Activated T-helper 1 cell treated with anti-CD3 and anti-CD28 coated beads, Interleukin-2, amount 50 U/mL, for 16 hours (primary cell): ENCODE data around the gene PSMD12.
"Not testable (repeated sequence)": the region's sequence is repeated elsewhere in the genome, so short reads cannot be mapped to it uniquely, and the experiment has no call there.

ENCODE experiments used
- DNase-seq, 2 donors: peaks; one replicate each; pipeline ENCODE4 v3.0.0-alpha.2; 2020; ENCODE audit warnings: low read depth in 1 of 2, low spot score in 1 of 2

Gene PSMD12

DNA sequence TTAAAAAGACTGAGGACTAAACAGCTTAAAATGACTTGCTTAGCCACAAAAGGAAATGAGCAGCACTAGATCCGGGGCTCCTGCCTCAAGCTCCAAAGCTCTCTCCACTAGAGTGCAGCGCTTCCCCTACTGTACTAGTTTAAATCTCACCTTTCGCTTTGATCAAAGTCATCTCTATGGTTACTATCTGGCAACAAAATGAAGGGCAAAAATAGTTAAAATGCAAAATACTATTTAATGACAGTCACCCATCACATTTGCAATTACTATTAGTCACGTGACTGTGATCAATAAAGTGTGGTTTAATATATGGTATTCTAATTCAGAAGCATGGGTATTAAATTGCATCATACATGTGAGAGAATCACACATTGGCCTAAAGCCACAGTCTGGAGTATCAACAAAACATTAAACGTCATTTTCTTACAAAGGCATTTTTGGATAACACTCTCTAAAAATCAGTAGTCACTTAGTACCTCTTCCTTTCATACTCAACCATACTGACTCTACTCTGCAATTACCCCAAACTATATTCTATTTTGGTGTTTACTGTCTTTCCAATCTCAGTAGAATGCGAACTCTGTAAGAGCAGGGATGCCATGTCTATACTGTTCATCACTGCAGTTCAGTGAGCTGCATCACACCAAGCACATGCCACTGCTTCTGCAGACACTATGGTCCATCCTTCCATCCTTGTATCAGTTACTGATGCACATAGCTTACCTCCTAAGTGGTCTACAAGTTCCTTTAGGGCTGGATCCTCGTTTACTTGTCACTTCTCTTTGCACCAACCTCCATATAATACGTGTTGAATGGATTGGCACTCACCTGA is 6.2 kb downstream of the PSMD12 start:
- DNase-seq, result no peak

DNA sequence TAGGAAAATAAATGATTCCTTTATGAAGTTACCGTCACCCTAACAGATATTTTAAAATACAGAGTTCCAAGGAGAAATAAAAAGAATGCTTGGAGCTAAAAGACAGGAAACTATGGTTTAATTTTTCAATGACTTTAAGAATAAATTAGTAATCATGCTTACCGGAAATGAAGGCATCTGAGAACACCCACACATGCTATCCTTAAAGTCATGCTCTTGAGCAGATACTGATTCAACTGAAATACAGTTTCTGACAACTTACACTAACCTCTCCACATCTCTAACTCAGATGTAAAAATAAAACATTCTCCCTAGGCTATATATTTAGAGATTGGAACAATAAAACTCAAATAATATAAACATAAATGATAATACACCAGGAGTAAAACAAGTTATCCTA is 7.8 kb downstream of the PSMD12 start:
- DNase-seq, result no peak

DNA sequence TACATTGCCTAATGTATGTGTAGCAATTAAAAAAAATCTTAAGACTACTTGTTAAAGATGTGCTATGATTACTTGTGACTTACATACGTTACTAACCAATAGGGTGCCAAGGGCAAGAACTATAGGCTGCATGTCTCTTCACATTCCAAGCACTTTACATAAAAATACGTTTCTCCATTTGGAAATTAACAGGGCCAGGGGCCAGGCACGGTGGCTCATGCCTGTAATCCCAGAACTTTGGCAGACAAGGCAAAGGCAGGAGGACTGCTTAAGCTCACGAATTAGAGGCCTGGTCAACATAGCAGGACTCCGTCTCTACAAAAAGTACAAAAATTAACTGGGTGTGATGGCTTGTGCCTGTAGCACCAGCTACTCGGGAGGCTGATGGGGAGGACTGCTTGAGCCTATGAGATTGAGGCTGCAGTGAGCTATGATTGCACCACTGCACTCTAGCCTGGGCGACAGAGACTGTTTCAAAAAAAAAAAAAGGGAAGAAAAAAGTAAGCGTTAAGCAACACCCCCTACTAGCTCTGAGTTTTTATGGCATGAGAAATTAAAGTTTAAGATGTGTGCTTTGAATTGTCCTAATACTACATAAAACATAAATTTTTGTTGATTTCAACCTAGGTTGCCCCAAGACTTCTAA is 12.3 kb downstream of the PSMD12 start:
- DNase-seq, result no peak

GRCh38 chr17:67353161-67353560 is 13.2 kb downstream of the PSMD12 start:
- no peak for DNase-seq

DNA sequence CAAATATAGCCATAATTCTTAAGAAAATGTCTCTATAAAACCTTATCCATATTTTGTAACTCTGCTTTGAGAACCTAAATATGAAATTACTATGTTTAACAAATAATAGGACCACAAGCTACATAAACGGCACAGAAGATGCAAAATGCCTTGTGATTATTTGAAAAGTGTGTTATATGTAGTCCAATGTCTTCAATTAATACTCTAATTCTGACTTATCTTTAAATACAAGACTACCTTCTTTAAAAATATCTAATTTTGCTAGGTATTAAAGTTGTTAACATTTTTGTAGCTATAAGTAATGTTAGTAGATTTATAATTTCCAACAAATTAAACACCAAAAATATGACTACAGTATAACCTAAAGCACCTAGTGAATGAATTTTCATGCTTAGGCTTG is 17.0 kb downstream of the PSMD12 start:
- DNase-seq, result no peak

DNA sequence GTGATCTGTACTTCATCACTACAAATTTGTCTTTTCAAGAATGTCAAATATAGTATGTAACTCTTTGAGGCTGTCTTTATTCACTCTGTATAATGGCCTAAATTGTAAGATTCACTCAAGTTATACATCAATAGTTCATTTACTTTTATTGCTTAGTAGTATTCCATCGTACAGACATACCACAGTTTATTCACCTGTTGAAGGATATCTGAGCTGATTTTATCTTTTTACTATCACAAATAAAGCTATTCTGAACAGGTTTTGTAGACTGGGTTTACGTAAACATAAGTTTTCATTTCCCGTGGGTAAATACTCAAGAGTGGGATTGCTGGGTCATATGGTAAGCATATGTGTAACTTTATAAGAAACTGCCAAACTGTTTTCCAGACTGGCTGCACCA is 18.6 kb downstream of the PSMD12 start:
- DNase-seq, result no peak

DNA sequence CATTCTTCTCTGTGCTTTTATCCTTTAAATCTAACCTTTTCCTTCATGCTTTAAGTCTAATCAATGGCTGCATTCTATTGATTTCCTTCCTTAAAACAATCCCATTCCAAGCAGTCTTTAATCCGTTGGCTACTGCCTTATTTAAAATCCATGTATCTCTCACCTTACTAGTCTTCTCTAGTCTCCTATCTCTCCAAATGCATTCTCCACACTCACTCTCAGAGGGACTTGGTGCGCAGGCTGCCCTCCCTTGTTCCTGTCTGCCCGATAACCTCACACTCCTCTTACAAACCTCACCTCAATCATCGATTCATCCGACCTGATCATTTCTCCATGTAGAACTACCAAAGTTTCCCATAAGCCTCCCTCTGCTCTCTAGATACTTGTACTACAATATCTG is 23.1 kb downstream of the PSMD12 start:
- no peak for DNase-seq

DNA sequence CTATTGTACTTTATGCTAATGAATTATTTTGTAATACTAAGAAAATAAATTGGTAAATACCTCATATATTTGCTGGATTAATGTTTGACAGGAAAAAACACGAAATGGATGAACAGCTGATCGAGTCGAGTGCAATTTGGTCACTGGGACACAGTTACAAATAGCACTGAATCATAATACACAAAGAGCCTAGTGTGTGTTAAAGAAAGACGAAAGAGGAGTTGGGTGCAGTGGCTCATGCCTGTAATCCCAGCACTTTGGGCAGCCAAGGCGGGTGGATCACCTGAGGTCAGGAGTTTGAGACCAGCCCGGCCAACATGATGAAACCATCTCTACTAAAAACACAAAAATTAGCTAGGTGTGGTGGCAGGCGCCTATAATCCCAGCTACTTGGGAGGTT is 28.0 kb downstream of the PSMD12 start:
- DNase-seq, result not testable (repeated sequence)

DNA sequence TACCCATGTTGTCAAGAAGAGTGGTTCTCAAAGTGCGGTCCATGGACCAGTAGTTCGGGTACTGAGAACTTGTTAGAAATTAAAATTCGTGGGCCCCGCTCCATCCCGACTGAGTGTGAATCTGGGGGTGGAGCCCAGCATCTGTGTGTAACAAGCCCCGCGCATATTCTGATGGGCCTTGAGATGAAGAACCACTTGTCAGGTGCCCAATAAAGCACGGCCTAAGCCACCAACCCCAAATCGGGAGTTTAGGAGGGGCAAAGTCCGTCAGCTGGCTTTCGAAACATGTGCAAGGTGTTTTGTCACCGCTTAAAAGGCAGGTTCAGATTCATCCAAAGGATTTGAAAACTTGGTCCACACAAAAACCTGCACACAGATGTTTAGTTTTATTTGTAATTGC is 29.5 kb downstream of the PSMD12 start:
- no peak for DNase-seq

DNA sequence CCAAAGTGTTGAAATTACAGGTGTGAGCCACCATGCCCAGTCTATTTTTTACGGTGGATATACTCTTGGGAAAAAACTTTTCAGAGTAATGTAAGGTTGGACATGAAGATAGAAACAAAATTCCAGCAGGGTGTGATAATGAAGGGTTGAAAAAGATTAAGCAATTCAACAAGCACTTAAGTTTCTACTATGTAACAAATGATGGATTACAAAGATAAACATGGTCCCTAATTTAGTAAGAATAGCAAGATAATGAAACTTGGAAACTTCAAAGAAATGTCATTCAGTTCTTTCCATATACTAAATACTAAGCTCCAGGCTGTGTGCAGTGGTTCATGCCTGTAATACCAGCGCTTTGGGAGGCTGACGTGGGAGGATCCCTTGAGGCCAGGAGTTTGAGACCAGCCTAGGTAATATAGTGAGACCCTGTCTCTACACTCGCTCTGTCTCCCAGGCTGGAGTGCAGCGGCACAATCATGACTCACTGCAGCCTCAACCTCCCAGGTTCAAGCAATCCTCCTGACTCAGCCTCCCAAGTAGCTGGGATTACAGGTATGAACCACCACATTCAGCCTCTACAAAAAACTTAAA is 31.0 kb downstream of the PSMD12 start:
- no peak for DNase-seq

DNA sequence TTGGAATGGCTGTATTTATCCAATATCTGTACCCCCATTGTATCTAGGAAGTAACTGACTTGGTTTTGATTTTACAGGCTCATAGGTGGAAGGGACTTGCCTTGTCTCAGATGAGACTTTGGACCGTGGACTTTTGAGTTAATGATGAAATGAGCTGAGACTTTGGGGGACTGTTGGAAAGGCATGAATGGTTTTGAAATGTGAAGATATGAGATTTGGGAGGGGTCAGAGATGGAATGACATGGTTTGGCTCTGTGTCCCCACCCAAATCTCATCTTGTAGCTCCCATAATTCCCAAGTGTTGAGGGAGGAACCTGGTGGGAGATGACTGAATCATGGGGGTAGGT is 34.2 kb downstream of the PSMD12 start:
- DNase-seq, result not testable (repeated sequence)

DNA sequence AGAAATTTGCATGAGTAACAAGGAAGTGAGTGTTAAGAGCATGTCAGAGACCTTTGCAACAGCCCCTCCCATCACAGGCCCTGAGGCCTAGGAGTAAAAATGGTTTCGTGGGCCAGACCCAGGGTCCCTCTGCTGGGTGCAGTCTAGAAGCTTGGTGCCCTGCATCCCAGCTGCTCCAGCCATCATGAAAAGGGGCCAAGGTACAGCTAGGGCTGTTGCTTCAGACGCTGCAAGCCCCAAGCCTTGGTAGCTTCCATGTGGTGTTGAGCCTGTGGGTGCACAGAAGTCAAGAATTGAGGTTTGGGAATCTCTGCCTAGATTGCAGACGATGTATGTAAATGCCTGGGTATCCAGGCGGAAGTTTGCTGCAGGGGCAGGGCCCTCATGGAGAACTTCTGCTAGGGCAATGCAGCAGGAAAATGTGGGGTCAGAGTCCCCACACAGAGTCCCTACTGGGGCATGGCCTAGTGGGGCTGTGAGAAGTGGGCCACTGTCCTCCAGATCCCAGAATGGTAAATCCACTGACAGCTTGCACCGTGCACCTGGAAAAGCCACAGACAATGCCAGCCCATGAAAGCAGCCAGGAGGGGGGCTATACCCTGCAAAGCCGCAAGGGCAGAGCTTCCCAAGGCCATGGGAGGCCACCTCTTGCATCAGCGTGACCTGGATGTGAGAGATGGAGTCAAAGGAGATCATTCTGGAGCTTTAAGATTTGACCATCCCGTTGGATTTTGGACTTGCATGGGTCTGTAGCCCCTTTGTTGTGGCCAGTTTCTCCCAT is 34.8 kb downstream of the PSMD12 start:
- not testable (repeated sequence) for DNase-seq

- no peak for DNase-seq
These were observed 38.4 kb downstream of the PSMD12 start for GRCh38 chr17:67328026-67328425.

GRCh38 chr17:67326959-67327745 is 39.2 kb downstream of the PSMD12 start:
- DNase-seq, result not testable (repeated sequence)

GRCh38 chr17:67326440-67326839 is 39.9 kb downstream of the PSMD12 start:
- no peak for DNase-seq

GRCh38 chr17:67324330-67324729 is 42.0 kb downstream of the PSMD12 start:
- DNase-seq, result no peak

DNA sequence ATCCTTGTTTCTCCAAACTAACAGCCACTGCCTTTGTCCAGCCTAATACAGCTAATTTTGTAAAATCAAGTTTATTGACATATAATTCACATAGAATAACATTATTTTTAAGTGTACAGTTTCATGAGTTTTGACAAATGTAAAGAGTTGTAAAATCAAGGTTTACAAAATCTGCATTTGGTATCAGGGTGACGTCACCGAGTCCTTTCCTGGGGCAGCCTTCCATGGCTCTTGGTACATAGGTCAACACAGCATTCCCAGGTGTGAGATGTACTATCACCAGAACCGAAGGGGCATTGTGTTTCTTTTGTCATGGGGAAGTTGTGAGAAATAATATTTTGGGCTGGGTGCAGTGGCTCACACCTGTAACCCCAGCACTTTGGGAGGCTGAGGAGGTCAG is 42.9 kb downstream of the PSMD12 start:
- DNase-seq, result no peak

DNA sequence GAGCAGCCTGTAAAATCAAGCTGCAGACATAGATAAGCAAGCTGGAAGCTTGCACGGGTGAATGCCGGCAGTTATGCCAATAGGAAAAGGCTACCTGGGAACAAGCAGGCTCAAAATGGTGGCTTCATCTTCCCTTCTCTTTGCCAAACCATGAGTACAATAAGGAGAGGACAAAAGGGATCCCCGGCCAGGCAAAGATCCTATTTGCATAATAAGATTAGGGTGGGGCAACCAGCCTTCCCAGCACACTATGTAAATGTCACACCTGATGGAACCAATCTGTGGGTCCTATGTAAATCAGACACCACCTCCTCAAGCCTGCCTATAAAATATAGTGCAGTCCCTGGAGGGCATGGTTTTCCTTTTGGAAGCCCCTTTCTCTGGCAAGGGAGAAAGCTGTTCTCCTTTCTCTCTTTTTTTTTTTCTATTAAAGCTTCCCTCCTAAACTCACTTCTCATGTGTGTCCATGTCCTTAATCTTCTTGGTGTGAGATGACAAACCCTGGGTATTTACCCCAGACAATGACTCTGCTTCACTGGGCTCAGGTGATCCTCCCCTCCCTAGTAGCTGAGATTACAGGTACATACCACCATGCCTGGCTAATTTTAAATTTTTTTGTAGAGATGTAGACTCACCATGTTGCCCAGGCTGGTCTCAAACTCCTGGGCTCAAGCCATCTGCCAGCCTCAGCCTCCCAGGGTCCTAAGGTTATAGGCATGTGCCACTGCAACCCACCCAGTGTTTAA is 44.2 kb downstream of the PSMD12 start:
- DNase-seq, result no peak

- DNase-seq, result not testable (repeated sequence)
These were observed 44.9 kb downstream of the PSMD12 start for GRCh38 chr17:67321486-67321885.

- DNase-seq, result no peak
These were observed 49.6 kb downstream of the PSMD12 start for GRCh38 chr17:67316781-67317180.
